Fibroblast of mammary gland (primary cell): Measurements from ENCODE around the gene PTPRE.
A peak's percentile ranks its signal among the peaks of the same experiment; 100 is the strongest.

Experiments used
- DNase-seq: peaks from one replicate; pipeline ENCODE4 v3.0.0-alpha.2; 2010; ENCODE audit warnings: low read depth
- H3K4me3 ChIP-seq: 2 replicates; pipeline ENCODE4 v1.5.1; 2011; ENCODE audit warnings: low read depth, mild to moderate bottlenecking, low read length, moderate library complexity; ENCODE audit not compliant: control insufficient read depth
- TF ChIP-seq, protein P1 (sequence below): conservative IDR thresholded peaks from 2 replicates; pipeline ENCODE4 v1.5.1; 2011; ENCODE audit warnings: low read depth, low read length, inconsistent platforms; ENCODE audit not compliant: control insufficient read depth, insufficient read depth

Gene PTPRE

DNA sequence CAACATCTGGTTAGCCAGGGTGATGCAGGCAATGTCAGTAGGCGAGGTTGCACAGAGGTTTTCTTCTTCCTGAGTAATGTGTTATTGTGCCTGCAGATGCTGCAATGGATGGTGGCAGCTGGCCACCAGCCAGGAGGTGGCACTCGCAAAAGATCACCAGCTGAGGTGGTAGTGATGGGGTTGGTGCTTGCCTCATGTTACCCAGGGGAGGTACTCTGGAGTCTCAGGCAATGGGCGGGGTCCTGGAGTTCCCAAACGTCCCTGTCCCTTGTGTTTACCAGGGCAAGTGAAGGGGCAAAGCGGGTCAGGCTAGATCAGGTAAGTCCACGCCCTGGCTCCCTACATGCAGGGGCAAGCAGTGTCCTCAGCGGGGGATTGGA is 35.3 kb upstream of the PTPRE start:
- DNase-seq: no peak
- TF ChIP-seq, protein P1, sequence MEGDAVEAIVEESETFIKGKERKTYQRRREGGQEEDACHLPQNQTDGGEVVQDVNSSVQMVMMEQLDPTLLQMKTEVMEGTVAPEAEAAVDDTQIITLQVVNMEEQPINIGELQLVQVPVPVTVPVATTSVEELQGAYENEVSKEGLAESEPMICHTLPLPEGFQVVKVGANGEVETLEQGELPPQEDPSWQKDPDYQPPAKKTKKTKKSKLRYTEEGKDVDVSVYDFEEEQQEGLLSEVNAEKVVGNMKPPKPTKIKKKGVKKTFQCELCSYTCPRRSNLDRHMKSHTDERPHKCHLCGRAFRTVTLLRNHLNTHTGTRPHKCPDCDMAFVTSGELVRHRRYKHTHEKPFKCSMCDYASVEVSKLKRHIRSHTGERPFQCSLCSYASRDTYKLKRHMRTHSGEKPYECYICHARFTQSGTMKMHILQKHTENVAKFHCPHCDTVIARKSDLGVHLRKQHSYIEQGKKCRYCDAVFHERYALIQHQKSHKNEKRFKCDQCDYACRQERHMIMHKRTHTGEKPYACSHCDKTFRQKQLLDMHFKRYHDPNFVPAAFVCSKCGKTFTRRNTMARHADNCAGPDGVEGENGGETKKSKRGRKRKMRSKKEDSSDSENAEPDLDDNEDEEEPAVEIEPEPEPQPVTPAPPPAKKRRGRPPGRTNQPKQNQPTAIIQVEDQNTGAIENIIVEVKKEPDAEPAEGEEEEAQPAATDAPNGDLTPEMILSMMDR: no peak
- no peak overlapping the region for H3K4me3 ChIP-seq

DNA sequence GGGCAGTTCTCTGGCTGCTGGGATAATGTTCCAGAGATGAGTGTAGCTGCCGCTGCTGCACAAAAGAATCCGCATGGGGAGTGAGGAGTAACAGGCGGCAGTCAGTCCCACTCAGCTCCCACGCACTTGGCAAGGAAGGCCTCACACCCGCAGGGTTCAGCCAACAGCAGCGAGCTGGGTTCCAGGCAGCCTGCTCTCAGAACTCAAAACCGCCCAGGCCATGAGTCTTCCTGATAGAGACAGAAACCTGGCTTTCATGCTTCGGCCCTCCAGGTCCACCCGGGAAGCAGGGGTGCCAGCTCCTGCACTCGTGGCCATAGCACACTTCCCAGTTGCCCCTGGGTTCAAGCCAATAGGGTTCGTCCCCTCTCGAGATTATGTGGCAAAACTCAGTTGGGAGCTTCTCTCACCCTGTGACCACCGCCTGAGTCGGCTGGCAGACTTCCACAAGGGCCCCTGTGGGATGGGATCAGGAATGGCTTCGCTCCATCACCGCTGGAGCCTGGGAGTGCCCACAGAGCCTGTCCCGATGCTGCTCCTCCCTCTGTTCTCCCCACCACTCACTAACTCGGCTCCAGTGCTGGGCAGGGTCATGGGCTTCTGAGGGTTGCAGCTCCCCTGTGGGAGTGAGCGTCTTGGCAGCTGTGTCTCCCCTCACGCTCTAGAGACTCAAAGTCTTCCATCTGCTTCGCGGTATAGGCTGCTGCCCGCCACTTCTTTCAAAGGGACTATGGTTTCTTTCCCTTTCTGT is 34.7 kb upstream of the PTPRE start:
- peak; percentile 70 for DNase-seq
- TF ChIP-seq, protein P1: no peak
- no peak overlapping the region for H3K4me3 ChIP-seq

DNA sequence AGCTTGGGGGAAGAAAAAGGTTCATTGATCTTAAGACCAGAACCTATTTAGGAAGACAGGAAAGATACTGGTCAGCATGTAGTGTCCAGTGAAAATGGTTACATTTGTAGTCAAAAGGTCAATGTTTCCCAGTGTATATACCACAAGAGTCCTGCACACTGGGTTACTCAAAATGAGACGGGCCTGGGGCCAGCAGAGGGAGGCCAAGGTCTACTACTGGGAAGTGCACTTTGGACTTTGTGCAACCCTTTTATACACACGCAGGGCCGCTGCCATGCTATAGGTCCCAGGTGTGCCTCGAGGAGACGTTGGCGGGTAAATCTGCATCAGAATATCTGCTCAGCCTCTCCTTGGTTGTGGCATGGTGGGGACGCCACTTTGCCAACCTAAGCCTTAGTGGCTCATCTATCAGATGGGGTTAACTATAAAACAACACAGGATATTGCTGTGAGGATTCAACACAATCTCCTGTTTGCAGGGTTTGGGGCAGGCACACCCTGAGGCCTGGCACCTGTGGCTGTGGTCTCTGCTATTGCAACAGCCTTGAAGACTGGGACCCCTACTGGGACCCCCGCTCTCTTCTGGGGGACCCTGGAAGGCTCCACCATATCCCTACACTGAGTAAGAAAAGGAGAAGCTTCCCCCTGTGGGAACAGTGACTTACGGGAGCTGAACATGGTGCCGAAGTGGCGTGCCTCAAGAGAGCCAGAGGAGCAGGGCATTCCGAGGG is 33.9 kb upstream of the PTPRE start:
- DNase-seq: peak; percentile 21
- no peak overlapping the region for H3K4me3 ChIP-seq
- TF ChIP-seq, protein P1: peak; percentile 9

DNA sequence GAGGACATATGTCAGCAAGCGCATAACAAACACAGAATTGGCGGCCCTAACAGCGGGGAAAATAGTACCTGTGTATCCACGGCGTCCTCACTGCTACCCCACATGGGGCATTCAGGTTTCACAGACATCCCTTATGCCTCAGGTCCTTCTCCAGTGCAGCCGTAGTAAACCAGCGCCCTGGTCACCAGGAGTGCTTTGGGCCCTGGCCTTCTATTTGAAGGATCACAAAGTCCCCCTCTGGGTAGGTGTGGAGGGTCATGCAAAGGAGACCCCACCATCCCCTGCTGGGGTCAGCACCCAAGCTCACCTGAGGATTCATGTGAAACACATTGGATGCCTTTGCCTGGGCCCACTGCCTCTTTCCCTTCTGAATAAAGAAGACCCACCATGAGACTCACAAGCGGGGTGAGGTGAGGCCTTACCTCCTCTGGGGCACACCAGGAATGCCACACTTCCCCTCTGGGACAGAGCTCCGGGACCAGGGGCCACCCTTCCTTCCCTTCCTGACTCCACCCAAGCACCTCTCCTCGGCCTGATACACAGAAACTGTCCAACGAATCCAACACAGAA is 32.9 kb upstream of the PTPRE start:
- DNase-seq: no peak
- H3K4me3 ChIP-seq: no peak overlapping the region
- TF ChIP-seq, protein P1: no peak

DNA sequence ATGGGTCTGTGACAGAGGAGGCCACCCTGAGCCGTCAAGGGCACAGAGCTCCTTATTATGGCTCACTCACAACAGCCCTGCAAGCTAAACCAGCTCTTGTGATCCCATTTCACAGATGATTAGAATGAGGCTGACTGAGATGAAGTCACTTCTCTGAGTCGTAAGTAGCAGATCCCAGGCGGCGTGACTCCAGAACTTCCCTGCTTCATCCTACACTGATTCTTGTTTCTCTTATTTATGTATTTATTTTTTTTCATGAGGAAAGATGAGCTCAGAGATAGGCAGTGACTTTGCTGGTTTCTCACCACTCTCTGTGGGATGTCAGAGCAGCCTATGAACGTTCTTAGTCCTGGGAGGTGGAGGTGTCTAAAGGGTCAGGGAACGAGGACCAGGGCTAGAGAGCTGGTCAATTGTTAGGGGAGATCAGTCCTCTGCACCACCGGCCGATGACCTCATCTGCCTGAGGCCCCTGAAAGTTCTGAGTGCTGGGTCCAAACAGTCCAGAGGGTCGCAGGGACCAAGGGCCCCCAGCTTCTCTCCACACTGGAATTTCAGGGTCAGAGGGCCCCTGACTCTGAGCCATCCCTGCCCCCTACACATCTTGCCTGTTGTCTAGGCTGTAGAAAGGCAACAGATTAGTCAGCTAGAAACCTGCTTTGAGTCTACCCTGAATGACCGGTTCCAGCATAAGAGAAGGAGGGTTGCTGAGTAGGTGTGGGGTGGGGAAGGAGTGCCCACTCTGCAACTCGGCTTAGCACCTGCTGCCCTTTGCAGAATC is 32.0 kb upstream of the PTPRE start:
- H3K4me3 ChIP-seq: no peak overlapping the region
- no peak for DNase-seq
- TF ChIP-seq, protein P1: no peak

DNA sequence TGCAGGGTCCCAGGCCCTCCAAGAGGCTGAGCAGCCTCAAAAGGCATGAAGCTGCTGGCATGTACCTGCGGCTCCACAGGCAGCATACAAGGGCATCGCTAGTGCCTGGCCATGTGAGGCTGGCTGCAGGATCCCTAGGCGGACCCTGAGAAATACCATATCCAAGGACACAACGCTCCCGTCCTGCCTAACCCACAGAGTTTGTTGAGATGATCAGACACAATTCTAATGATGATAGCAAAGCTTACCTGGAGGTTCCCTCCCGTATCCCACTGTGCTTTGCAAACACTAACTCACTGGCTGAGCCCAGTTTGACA is 31.5 kb upstream of the PTPRE start:
- TF ChIP-seq, protein P1: no peak
- DNase-seq: no peak
- no peak overlapping the region for H3K4me3 ChIP-seq
